GM21737 (cell line): ENCODE results near the gene NUDCD3.
A peak's percentile ranks its signal among the peaks of the same experiment; 100 is the strongest.

Experiments
- ATAC-seq: cut with Tn5 transposase; IDR thresholded peaks from one replicate; pipeline ENCODE4 v1.9.1; 2021; ENCODE audit warnings: mild to moderate bottlenecking, moderate library complexity; ENCODE audit not compliant: unreplicated experiment

The NUDCD3 gene

DNA sequence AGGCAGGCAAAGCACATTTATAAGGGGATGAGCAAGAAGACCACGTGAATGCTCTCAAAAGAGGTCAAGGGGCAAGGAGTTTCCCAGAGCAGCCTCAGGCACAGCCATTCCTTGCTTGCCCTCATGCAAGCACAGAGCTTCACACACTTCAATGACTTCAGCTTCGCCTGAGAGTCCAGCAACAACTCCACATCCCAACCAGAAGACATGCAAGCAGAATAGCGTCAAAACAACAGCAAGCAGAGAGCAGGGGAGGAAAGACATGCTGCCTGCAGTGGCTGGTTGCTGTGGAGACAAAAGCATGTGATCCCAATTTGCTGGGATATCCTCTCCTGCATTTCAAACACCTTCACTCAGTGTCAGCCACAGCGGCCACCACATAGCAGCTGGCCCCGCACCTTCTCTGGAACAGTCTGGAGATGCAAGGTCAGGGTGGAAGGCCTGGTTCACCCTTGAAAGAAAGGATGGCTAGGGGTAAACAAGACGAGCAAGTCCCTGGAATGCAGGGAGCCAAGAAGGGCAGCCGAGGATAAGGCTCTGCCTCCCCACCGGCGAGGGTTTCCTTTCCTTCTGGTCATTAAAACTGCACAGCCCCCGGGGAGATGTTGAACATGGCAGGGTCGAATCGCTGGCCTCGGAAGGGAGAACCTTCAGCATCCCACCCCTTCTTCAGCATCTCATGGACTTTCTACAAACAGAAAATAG lies 104.9 kb downstream of the NUDCD3 start:
- ATAC-seq = no peak

- no peak for ATAC-seq
These were observed 105.6 kb downstream of the NUDCD3 start for GRCh38 chr7:44384586-44385433.

GRCh38 chr7:44383566-44383965 lies 106.9 kb downstream of the NUDCD3 start:
- ATAC-seq = no peak

DNA sequence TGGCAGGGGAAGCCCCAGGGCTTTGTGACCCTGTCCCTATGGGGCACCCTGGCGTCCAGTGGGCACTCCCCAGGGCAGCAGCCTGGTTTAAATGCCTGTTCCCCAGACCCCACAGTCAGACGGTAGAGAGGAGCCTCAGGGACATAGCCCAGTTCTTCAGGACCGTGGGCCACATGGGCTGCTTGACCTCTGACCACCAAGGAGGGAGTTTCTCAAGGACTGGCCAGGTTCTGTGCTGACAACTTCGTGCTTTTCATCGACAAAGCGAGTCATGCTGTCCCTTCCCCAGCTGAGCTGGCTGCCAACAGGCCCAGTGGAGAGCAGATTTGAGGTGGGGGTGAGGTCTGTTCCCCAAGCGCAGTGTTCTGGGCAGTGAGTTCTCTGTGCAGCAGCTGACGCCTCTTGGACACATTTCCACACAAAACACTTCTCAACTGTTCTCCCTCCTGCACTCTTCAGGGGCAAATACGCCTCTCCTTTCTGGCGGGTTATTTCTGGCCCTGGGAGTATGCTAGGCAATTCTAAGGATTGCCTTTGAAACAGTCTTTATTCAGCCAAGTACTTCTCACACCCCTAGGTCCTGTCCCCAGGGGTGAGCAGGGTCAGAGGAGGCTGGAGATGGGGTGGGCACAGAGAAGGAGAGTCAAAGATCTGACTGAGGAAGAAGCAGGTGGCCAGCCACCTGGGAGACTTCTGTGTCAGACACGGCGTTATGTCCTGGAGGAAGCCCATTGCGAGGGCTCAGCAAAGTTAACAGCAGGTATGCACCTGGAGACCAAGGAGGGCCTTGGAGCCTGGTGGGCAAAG lies 107.8 kb downstream of the NUDCD3 start:
- no peak for ATAC-seq

- no peak for ATAC-seq
These were observed 108.8 kb downstream of the NUDCD3 start for GRCh38 chr7:44381494-44382220.

DNA sequence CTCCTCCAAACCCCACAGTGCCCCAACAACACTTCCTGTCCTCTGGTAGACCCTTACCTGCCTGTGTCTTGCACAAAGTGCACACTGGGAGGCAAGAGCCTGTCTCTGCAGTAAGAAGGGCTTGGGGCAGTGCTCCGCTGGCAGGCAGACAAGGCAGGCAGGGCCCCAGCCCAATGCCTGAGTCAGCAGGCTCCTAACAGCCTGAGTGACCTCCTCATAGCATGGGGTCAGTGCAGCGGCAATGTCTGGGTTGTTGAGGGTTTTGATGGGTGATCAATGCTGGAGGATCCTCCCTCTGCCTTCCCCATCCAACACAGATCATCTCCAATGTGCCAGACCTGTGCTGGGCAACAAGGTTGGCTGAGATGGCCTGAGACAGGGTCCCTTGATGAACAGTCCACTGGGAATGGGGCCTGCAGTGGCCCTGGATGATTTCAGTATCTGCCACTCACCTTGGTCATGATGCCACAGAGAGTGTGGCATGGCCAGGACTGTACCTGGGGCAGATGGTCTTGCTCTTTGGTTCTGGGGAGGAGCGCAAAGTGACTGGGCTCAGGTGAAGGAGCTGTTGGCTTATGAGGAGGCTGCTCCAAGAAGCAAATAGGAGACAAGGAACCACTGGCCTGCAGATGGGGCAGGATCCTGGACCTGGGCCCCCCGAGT lies 109.5 kb downstream of the NUDCD3 start:
- ATAC-seq = no peak

DNA sequence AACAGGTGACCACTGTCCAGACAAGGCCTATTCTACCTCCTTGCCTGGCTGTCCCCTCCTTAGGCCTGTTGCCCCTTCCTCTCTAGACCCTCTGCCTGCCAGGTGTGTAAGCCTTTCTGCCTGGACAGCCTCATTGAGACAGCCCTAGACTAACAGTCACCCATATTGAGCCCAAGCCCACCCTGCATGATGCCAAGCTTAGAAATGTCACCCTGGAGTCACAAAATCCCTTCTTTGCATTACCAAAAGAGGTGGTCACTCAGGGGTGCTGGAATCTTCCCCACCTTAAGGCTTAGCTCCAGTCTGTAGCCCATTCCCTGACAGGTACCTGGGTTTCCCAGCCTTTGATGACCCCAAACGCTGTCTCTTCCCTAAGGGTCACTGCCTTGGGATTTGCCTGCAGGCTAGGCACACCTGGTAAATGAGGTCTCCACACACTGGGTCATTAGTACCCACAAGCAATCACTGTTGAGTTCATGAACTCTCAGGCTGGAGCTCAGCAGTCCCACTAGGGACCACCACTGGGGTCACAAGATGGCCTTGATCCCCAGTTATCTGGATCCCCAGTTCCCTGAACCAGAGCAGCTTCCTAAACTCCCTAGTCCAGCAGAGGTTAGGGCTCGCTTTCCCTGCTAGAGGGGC lies 110.1 kb downstream of the NUDCD3 start:
- ATAC-seq = no peak

DNA sequence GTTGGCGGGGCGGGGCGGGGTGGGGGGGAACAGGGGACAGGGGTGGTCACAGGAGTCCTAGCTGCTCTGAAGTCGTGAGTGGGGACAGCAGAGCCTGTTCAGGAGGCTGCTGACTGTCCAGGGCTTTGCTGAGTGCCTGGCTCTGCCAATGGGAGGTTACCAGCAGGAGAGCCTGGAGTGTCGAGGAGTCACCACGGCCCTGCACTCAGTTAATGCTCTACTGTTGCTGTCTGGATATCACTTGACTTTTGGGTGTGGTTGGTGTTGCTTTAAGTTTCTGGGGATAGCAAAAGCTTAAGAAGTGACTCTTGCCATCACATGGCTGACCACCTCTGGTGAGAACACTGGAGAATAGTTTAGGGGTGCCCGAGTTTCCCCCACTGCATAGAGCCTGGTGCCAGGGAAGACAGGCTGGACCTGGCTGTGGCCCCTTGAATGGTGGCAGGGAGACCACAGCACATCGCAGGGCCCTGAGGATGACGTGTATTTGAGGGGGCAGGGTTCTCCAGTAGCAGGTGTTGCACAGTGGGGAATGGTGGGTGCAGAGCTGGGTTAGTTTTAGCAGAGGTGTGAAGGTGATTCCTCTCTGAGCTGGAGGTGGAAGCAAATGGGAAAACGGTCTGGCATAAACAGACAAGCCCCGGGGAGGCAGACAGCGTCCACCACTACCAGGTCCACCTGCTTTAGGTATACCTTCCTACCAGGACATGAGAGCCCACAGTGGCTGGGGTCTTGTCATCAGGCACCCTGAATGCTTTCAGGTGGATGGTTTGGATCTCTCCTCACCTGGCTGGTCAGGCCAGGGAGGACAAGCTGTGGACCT lies 110.9 kb downstream of the NUDCD3 start:
- ATAC-seq = no peak

- no peak for ATAC-seq
These were observed 111.7 kb downstream of the NUDCD3 start for GRCh38 chr7:44378744-44379143.

DNA sequence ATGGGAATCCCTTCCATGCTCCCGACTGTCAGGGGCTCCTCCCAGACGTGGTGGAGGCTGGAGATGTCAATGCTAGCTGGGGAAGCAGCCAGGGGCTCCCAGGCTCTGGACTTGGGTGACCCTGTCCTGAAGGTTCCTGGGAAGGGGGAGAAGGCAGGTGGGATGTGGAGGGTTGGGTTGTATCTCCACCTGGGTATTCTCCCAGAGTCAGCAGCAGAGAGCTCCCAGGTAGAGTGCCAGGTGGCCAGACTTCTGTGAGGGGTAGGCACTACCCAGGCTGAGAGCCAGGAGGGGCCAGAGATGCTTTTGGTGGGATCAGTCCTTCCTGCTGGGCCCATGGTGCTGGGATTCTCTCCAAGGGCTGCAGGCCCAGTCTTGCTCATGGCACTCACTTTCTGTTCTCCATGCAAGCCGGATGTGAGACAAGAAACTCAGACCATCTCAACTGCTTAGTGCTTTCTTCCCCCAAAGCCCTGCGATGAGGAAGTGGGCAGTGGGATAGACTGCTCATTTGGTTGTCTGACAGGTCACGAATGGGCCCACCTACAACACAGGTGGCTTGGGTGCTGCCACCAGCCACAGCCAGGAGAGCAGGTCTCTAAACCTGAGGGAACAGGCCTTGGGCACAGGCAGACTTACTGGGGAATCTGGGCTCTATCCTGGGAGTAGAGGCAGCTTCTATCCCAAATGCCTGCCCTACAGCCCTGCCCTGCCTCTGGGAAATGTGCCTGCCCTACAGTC lies 112.6 kb downstream of the NUDCD3 start:
- ATAC-seq = peak; percentile 77

- ATAC-seq = no peak
These were observed 113.4 kb downstream of the NUDCD3 start for GRCh38 chr7:44377134-44377463.

GRCh38 chr7:44376429-44377133 lies 113.9 kb downstream of the NUDCD3 start:
- ATAC-seq = no peak

- ATAC-seq = no peak
These were observed 114.5 kb downstream of the NUDCD3 start for GRCh38 chr7:44375926-44376342.

- ATAC-seq = no peak
These were observed 115.2 kb downstream of the NUDCD3 start for GRCh38 chr7:44375236-44375699.

DNA sequence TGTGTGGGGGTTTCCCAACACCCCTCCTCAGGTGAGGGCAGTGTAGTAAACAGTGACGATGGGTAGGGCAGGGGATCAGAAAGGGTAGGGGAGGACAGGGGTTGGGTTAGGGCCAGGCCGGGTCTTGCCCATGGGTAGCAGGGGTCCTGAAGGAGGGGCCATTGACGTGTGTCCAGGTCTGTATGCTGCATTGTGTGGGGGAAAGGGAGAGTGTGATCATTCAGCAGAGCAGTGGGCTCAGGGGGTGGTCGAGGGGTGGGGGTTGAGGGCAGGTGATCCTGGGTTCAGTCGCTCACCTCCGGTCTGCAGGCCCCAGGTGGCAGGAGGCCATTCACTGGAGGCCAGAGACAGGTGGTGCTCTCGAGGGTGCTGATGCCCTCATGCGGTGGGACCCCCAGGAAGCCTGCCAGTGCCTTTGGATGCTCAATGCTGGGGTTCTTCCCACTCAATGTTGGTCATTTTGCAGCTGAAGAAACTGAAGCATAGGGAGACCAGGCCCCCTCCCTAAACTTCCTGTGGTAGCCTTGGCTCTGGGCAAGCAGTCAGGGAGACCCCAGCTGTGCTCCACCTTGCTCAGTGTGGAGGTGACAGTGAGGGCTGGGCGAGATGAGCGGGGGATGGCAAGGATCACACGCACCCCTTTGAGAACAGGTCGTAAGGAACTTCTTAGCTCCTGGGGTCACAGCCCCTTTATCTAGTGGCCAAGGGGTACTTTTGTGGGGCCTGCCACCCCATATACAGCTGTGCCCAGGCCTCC lies 116.3 kb downstream of the NUDCD3 start:
- no peak for ATAC-seq

GRCh38 chr7:44373418-44373740 lies 117.1 kb downstream of the NUDCD3 start:
- no peak for ATAC-seq
